SK-N-SH treated with all-trans-retinoic acid at 6 μM for 48 hours (cell line): ENCODE measurements around the gene ITGB2.

Experiments used
- ATAC-seq: fragments of 200-7000 bp; cut with Tn5 transposase; 3 replicates; pipeline ENCODE4 v1.9.1; 2020; ENCODE audit warnings: mild to moderate bottlenecking, moderate library complexity
- ARNTL ChIP-seq: fragments of 450-650 bp; formaldehyde crosslinking; IDR thresholded peaks from 2 replicates; pipeline ENCODE4 v1.5.0; 2020; ENCODE audit warnings: low read depth, mild to moderate bottlenecking, moderate library complexity, borderline replicate concordance
- BACH2 ChIP-seq: fragments of 250-450 bp; sonication (Bioruptor Pico); IDR thresholded peaks from 2 replicates; pipeline ENCODE4 v1.9.0; 2021; ENCODE audit warnings: mild to moderate bottlenecking, borderline replicate concordance
- CSDC2 ChIP-seq: fragments of 250-450 bp; sonication (Bioruptor Pico); IDR thresholded peaks from 2 replicates; pipeline ENCODE4 v1.5.0; 2020; ENCODE audit warnings: mild to moderate bottlenecking, moderate library complexity
- ESRRG ChIP-seq: fragments of 250-450 bp; sonication (Bioruptor Pico); IDR thresholded peaks from 2 replicates; pipeline ENCODE4 v1.6.1; 2021; ENCODE audit warnings: mild to moderate bottlenecking
- GLIS3 ChIP-seq: fragments of 250-450 bp; sonication (Bioruptor Pico); IDR thresholded peaks from 2 replicates; pipeline ENCODE4 v1.5.0; 2020; ENCODE audit warnings: mild to moderate bottlenecking, moderate library complexity
- ISL1 ChIP-seq: fragments of 250-450 bp; sonication (Bioruptor Pico); IDR thresholded peaks from 2 replicates; pipeline ENCODE4 v2.1.2; 2022; ENCODE audit warnings: mild to moderate bottlenecking, moderate library complexity
- OSR1 ChIP-seq: fragments of 250-450 bp; sonication (Bioruptor Pico); IDR thresholded peaks from 2 replicates; pipeline ENCODE4 v1.8.0; 2022; ENCODE audit warnings: moderate library complexity, mild to moderate bottlenecking, inconsistent platforms
- RARB ChIP-seq: fragments of 250-450 bp; sonication (Bioruptor Pico); IDR thresholded peaks from 2 replicates; pipeline ENCODE4 v1.8.0; 2021; ENCODE audit warnings: mild to moderate bottlenecking, moderate library complexity
- SNAI2 ChIP-seq: fragments of 250-450 bp; sonication (Bioruptor Pico); IDR thresholded peaks from 2 replicates; pipeline ENCODE4 v1.5.0; 2020; ENCODE audit warnings: mild to moderate bottlenecking, moderate library complexity
- TCF4 ChIP-seq: fragments of 250-450 bp; sonication (Bioruptor Pico); IDR thresholded peaks from 2 replicates; pipeline ENCODE4 v1.8.0; 2021; ENCODE audit warnings: mild to moderate bottlenecking, moderate library complexity, borderline replicate concordance
- TOX ChIP-seq: fragments of 250-450 bp; sonication (Bioruptor Pico); IDR thresholded peaks from 2 replicates; pipeline ENCODE4 v1.8.0; 2021; ENCODE audit warnings: mild to moderate bottlenecking, moderate library complexity, borderline replicate concordance
- ZC3H10 ChIP-seq: fragments of 250-450 bp; sonication (Bioruptor Pico); IDR thresholded peaks from 2 replicates; pipeline ENCODE4 v1.5.1; 2021; ENCODE audit warnings: mild to moderate bottlenecking, moderate library complexity
- ZFP3 ChIP-seq: fragments of 250-450 bp; sonication (Bioruptor Pico); IDR thresholded peaks from 2 replicates; pipeline ENCODE4 v1.5.0; 2020; ENCODE audit warnings: mild to moderate bottlenecking, moderate library complexity
- ZFP30 ChIP-seq: fragments of 450-650 bp; formaldehyde crosslinking; IDR thresholded peaks from 2 replicates; pipeline ENCODE4 v1.5.0; 2022; ENCODE audit warnings: mild to moderate bottlenecking, moderate library complexity
- ZNF565 ChIP-seq: fragments of 450-650 bp; formaldehyde crosslinking; conservative IDR thresholded peaks from 2 replicates; pipeline ENCODE4 v1.5.0; 2020; ENCODE audit warnings: low read depth, mild to moderate bottlenecking, moderate library complexity
- ZNF70 ChIP-seq: fragments of 450-650 bp; formaldehyde crosslinking; IDR thresholded peaks from 2 replicates; pipeline ENCODE4 v1.5.0; 2020; ENCODE audit warnings: mild to moderate bottlenecking, moderate library complexity
- ZNF8 ChIP-seq: fragments of 450-650 bp; formaldehyde crosslinking; IDR thresholded peaks from 2 replicates; pipeline ENCODE4 v1.5.0; 2020; ENCODE audit warnings: mild to moderate bottlenecking, moderate library complexity
- TF ChIP-seq, protein P1 (sequence below): fragments of 250-450 bp; sonication (Bioruptor Pico); IDR thresholded peaks from 2 replicates; pipeline ENCODE4 v1.5.0; 2020; ENCODE audit warnings: mild to moderate bottlenecking, moderate library complexity
- TF ChIP-seq, protein P2 (sequence below): fragments of 250-450 bp; sonication (Bioruptor Pico); IDR thresholded peaks from 2 replicates; pipeline ENCODE4 v1.8.0; 2020; ENCODE audit warnings: mild to moderate bottlenecking, moderate library complexity, borderline replicate concordance
- TF ChIP-seq, protein P3 (sequence below): fragments of 250-450 bp; sonication (Bioruptor Pico); IDR thresholded peaks from 2 replicates; pipeline ENCODE4 v1.8.0; 2021; ENCODE audit warnings: low read depth, mild to moderate bottlenecking, moderate library complexity, borderline replicate concordance
- TF ChIP-seq, protein P4 (sequence below): fragments of 250-450 bp; sonication (Bioruptor Pico); IDR thresholded peaks from 2 replicates; pipeline ENCODE4 v1.5.1; 2021; ENCODE audit warnings: mild to moderate bottlenecking, moderate library complexity
- TF ChIP-seq, protein P5 (sequence below): fragments of 250-450 bp; sonication (Bioruptor Pico); IDR thresholded peaks from 2 replicates; pipeline ENCODE4 v1.5.1; 2020; ENCODE audit warnings: low read depth, mild to moderate bottlenecking, moderate library complexity

ITGB2 gene

DNA sequence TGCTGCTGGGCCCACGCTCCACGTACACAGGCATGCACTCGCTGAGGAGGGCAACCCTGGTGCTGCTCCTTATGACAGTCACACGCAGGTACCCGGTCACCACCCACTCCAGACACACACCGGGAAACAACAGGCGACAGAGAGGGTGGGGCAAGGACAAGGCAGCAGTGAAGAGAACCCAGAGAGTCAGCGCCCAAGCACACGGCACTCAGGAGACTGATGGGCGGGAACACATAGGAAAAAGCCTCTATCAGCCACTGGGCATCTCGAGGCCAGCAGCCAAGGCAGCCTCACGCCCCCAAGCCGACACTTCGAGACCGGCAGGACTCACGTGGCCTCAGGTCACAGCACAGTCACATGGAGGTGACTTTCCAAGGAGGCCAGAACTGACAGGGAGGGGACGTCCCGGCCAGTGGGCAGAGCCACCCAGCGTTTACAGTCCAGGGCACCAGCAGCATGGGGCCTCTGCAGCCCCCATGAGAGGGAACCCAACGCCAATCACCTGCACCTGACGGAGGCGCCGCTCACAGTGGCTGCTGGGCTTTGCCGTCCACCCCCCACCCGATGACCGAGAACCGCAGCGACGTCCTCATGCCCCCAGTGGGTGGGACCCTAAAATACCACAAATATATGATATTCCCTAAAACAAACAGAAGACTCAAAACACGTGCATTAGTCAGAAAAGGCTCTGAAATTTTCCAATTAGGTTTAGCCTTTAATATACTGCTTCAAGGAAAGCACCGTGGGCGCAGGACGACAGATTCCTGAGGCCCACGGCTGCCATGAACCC lies 66.9 kb downstream of the ITGB2 start (continued):
- TF ChIP-seq, protein P1, sequence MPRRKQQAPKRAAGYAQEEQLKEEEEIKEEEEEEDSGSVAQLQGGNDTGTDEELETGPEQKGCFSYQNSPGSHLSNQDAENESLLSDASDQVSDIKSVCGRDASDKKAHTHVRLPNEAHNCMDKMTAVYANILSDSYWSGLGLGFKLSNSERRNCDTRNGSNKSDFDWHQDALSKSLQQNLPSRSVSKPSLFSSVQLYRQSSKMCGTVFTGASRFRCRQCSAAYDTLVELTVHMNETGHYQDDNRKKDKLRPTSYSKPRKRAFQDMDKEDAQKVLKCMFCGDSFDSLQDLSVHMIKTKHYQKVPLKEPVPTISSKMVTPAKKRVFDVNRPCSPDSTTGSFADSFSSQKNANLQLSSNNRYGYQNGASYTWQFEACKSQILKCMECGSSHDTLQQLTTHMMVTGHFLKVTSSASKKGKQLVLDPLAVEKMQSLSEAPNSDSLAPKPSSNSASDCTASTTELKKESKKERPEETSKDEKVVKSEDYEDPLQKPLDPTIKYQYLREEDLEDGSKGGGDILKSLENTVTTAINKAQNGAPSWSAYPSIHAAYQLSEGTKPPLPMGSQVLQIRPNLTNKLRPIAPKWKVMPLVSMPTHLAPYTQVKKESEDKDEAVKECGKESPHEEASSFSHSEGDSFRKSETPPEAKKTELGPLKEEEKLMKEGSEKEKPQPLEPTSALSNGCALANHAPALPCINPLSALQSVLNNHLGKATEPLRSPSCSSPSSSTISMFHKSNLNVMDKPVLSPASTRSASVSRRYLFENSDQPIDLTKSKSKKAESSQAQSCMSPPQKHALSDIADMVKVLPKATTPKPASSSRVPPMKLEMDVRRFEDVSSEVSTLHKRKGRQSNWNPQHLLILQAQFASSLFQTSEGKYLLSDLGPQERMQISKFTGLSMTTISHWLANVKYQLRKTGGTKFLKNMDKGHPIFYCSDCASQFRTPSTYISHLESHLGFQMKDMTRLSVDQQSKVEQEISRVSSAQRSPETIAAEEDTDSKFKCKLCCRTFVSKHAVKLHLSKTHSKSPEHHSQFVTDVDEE, result no peak
- TF ChIP-seq TCF4 (no peak), ARNTL (CRISPR knock-in tag) (no peak)
- TF ChIP-seq, protein P2, sequence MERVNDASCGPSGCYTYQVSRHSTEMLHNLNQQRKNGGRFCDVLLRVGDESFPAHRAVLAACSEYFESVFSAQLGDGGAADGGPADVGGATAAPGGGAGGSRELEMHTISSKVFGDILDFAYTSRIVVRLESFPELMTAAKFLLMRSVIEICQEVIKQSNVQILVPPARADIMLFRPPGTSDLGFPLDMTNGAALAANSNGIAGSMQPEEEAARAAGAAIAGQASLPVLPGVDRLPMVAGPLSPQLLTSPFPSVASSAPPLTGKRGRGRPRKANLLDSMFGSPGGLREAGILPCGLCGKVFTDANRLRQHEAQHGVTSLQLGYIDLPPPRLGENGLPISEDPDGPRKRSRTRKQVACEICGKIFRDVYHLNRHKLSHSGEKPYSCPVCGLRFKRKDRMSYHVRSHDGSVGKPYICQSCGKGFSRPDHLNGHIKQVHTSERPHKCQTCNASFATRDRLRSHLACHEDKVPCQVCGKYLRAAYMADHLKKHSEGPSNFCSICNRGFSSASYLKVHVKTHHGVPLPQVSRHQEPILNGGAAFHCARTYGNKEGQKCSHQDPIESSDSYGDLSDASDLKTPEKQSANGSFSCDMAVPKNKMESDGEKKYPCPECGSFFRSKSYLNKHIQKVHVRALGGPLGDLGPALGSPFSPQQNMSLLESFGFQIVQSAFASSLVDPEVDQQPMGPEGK (CRISPR knock-in tag), result no peak
- TF ChIP-seq, all 23 proteins: peak for 0

DNA sequence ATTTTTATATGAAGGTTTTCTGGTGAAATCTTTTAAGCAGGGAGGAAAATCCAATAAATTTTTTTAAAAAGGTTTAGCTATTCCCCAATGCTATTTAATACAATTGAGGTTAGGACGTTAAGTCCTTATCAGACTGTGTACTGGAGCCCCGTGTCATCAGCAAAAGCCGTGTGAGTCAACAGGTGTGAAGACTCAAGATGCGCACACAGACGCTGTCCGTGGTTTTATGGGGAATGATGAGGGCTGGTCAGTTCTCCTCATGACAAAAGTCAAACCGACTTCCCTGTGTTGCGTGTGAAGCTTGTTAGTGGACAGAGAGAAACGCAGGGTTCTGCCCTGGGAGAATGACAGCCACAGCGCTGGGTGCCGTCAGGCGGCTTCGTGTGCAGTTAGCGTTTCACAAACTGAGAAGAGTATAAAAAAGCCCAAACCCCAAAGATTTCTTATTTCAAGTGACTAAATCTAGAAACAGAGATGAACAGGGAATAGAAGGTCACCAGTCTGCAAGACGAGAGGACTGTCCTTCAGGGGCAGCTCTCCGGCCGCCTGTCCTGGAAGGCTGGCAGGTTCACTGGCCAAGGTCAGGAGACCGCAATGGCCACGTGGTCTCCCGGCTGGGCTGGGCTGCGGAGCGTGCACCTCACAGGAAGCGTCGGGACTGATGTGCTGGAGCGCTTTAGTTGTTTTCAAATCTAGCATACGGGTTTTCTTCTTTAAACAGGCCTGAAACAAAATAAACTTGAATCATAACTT lies 69.6 kb downstream of the ITGB2 start:
- TF ChIP-seq TCF4 (no peak), OSR1 (CRISPR knock-in tag) (no peak), ZNF565 (no peak), TOX (CRISPR knock-in tag) (no peak), ZC3H10 (CRISPR knock-in tag) (no peak), RARB (CRISPR knock-in tag) (no peak), SNAI2 (CRISPR knock-in tag) (no peak), ISL1 (CRISPR knock-in tag) (no peak), CSDC2 (no peak), ESRRG (CRISPR knock-in tag) (no peak), BACH2 (CRISPR knock-in tag) (no peak), ZNF70 (no peak)
- TF ChIP-seq, protein P3, sequence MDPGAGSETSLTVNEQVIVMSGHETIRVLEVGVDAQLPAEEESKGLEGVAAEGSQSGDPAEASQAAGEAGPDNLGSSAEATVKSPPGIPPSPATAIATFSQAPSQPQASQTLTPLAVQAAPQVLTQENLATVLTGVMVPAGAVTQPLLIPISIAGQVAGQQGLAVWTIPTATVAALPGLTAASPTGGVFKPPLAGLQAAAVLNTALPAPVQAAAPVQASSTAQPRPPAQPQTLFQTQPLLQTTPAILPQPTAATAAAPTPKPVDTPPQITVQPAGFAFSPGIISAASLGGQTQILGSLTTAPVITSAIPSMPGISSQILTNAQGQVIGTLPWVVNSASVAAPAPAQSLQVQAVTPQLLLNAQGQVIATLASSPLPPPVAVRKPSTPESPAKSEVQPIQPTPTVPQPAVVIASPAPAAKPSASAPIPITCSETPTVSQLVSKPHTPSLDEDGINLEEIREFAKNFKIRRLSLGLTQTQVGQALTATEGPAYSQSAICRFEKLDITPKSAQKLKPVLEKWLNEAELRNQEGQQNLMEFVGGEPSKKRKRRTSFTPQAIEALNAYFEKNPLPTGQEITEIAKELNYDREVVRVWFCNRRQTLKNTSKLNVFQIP (CRISPR knock-in tag), result no peak
- TF ChIP-seq, protein P4, sequence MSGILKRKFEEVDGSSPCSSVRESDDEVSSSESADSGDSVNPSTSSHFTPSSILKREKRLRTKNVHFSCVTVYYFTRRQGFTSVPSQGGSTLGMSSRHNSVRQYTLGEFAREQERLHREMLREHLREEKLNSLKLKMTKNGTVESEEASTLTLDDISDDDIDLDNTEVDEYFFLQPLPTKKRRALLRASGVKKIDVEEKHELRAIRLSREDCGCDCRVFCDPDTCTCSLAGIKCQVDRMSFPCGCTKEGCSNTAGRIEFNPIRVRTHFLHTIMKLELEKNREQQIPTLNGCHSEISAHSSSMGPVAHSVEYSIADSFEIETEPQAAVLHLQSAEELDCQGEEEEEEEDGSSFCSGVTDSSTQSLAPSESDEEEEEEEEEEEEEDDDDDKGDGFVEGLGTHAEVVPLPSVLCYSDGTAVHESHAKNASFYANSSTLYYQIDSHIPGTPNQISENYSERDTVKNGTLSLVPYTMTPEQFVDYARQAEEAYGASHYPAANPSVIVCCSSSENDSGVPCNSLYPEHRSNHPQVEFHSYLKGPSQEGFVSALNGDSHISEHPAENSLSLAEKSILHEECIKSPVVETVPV (CRISPR knock-in tag), result no peak
- no peak for ATAC-seq

DNA sequence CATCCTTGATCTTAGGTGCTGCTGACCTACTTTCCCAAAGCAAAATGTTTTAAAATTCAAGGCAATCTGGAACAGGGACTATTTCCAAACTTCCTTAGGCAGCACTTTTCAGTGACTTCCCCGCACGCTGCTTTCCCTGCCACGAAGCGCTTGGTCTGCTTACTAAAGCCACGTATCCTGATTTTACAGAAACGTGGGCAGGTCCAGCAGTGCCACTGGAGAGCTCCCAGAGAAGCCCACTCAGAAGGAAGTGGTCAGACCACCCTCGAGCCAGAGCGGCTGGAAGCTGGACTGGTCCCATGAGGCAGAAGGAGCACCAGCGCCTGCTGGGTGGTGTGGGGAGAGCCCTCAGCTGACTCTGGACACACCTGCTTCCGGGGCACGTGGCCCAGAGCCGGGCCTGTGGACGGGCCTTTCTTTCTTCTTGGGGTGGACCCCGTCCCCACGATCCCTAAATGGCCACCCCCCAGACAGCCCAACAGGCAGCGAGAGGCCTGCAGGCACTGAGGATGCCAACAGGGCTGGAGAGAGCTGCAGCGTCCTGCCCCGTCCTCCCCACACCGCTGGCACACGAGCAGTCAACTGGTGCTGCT lies 70.4 kb downstream of the ITGB2 start:
- ATAC-seq, result no peak
- TF ChIP-seq, protein P5, sequence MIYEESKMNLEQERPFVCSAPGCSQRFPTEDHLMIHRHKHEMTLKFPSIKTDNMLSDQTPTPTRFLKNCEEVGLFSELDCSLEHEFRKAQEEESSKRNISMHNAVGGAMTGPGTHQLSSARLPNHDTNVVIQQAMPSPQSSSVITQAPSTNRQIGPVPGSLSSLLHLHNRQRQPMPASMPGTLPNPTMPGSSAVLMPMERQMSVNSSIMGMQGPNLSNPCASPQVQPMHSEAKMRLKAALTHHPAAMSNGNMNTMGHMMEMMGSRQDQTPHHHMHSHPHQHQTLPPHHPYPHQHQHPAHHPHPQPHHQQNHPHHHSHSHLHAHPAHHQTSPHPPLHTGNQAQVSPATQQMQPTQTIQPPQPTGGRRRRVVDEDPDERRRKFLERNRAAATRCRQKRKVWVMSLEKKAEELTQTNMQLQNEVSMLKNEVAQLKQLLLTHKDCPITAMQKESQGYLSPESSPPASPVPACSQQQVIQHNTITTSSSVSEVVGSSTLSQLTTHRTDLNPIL, result no peak
- TF ChIP-seq ZC3H10 (CRISPR knock-in tag) (no peak), ZFP3 (no peak), ZFP30 (CRISPR knock-in tag) (no peak), SNAI2 (CRISPR knock-in tag) (no peak), TOX (CRISPR knock-in tag) (no peak), ZNF8 (CRISPR knock-in tag) (no peak), GLIS3 (CRISPR knock-in tag) (no peak), TCF4 (no peak), CSDC2 (no peak), ISL1 (CRISPR knock-in tag) (no peak), ZNF565 (no peak), ARNTL (CRISPR knock-in tag) (no peak)
- TF ChIP-seq, protein P4 (CRISPR knock-in tag), result no peak
- TF ChIP-seq, protein P3 (CRISPR knock-in tag), result no peak
